ENCODE results near the gene CDKN1A.

DNA sequence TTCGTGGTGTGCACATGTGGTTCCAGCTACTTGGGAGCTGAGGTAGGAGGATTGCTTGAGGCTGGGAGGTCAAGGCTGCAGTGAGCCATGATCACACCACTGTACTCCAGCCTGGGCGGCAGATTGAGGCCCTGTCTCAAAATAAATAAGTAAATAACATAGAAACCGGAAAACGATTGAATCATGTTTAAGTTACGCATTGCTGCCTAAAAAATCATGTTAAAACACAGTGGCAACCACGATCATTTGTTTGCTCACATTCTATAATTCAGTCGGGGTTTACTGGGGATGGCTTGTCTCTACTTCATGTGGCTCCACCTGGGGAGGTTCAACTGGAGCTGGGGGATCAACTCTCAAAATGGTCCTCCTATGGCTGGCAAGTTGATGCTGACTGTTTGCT, 8.2 kb upstream of the CDKN1A start:
- TF ChIP-seq, protein P1, sequence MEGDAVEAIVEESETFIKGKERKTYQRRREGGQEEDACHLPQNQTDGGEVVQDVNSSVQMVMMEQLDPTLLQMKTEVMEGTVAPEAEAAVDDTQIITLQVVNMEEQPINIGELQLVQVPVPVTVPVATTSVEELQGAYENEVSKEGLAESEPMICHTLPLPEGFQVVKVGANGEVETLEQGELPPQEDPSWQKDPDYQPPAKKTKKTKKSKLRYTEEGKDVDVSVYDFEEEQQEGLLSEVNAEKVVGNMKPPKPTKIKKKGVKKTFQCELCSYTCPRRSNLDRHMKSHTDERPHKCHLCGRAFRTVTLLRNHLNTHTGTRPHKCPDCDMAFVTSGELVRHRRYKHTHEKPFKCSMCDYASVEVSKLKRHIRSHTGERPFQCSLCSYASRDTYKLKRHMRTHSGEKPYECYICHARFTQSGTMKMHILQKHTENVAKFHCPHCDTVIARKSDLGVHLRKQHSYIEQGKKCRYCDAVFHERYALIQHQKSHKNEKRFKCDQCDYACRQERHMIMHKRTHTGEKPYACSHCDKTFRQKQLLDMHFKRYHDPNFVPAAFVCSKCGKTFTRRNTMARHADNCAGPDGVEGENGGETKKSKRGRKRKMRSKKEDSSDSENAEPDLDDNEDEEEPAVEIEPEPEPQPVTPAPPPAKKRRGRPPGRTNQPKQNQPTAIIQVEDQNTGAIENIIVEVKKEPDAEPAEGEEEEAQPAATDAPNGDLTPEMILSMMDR (tag by site-specific recombination; IDR thresholded peaks at IDR 0.05): no peak
- TF ChIP-seq ZNF670 (tag by site-specific recombination; IDR thresholded peaks at IDR 0.05; ENCODE audit: low read depth): no peak
- TF ChIP-seq RBAK (tag by site-specific recombination; IDR thresholded peaks at IDR 0.05): no peak
- TF ChIP-seq, protein P2, sequence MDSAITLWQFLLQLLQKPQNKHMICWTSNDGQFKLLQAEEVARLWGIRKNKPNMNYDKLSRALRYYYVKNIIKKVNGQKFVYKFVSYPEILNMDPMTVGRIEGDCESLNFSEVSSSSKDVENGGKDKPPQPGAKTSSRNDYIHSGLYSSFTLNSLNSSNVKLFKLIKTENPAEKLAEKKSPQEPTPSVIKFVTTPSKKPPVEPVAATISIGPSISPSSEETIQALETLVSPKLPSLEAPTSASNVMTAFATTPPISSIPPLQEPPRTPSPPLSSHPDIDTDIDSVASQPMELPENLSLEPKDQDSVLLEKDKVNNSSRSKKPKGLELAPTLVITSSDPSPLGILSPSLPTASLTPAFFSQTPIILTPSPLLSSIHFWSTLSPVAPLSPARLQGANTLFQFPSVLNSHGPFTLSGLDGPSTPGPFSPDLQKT (IDR thresholded peaks at IDR 0.05; ENCODE audit: borderline replicate concordance, low read depth, low read length): no peak
- no peak for TF ChIP-seq GLIS2 (tag by site-specific recombination; IDR thresholded peaks at IDR 0.05)
- TF ChIP-seq ZNF544 (tag by site-specific recombination; IDR thresholded peaks at IDR 0.05): no peak
- TF ChIP-seq ZNF423 (tag by site-specific recombination; IDR thresholded peaks at IDR 0.05): no peak
- TF ChIP-seq SCRT1 (tag by site-specific recombination; IDR thresholded peaks at IDR 0.05; ENCODE audit: borderline replicate concordance): no peak
- TF ChIP-seq ZNF341 (tag by site-specific recombination; IDR thresholded peaks at IDR 0.05; ENCODE audit: low read depth): no peak
- no peak for TF ChIP-seq ZNF174 (tag by site-specific recombination; IDR thresholded peaks at IDR 0.05)
